ENCODE measurements around the gene ERF. TPM values are rescaled to one million over a fixed set of nuclear protein-coding genes. Genes with fewer than 3 reads are reported as not detected.

The ERF gene
- 10 to 100 TPM; 29.5 to 47.8 TPM for total RNA-seq

DNA sequence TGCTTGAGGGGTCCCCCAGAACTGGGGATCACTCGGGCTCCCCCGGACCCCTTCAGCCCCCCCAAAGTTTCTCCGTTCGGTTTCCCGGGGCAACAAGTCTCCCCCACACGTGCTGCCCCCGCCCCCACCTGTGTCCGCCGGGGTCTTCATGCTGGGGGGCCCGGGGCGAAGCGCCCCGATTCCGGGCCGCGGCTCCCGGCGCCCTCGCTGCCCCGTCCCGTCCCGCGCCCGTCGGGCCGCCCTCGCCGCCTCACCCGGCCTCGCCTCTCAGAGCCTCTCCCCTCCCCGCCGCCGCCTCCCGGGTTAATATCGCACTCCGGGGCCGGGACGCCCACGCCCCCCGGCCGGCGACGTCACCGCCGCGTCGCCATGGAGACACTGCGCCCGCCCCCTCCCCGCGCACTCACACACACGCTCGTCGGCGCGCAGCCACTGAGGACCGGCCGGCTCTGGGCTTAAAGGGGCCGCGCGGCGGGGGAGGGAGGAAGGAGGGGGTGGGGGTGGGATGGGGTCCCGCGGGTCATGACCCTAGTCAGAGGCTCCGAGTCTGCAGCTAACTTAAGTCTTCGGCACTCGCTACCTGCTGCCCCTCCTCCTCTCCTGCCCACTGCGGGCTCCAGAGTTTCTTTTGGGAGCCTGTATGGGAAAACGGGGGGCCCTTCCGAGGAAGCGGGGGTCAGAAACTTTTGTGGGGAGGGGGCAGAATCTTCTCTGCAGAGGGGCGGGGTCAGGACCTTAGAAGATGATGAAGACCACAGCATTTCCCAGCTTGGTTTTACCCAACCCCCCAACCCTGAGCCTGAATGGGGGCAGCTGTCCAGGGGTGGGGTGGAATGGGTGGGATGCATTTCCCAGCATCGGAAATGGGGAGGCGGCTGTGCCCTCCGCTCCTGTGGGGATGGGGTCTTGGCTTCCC is at the start of gene ERF:
Gene ERF, minus strand, starts transcription at position 279 of the 916 bp plus-strand sequence. Its CDS starts 129 bp downstream, at position 150.
- Mint-ChIP-seq H3K4me1 (ENCODE audit: low read depth in 2 of 2) (peaks cover 23 to 25% of the 10 kb centered on the region in 2 donors), H3K9me3 (no peaks in the 10 kb centered on the region), H3K4me3 (peak within 1 kb of the TSS; percentile 72), H3K27me3 (peaks cover 0 to 4% of the 10 kb centered on the region in 2 donors), H3K27ac (peak within 1 kb of the TSS; percentile 34 to 72), H3K36me3 (no peaks in the 10 kb centered on the region)
- DNase-seq (ENCODE audit: low spot score) (peak; percentile 96), ATAC-seq (peak; percentile 89 to 94)

DNA sequence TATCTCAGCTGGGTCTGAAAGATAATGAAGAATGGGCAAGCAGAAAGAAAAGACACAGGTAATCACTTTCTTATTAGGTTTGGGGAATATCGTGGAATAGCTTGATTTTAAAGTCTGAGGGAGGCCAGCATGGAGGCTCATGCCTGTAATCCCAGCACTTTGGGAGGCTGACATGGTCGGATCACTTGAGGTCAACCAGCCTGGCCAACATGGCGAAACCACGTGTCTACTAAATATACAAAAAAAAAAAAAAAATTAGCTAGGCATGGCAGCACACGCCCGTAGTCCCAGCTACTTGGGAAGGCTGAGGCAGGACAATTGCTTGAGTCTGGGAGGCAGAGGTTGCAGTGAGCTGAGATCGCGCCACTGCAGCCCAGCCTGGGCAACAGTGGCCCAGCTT is 48.9 kb upstream of the ERF start:
- Mint-ChIP-seq H3K36me3 (no peaks in the 10 kb centered on the region), H3K4me3 (no peak overlapping the region), H3K9me3 (no peaks in the 10 kb centered on the region), H3K27me3 (peaks cover 0 to 6% of the 10 kb centered on the region in 2 donors), H3K27ac (peak overlapping the region in 1 of 2 donors; percentile 8), H3K4me1 (ENCODE audit: low read depth in 2 of 2) (peaks cover 21 to 22% of the 10 kb centered on the region in 2 donors)
- DNase-seq (ENCODE audit: low spot score) = no peak
- ATAC-seq = no peak

DNA sequence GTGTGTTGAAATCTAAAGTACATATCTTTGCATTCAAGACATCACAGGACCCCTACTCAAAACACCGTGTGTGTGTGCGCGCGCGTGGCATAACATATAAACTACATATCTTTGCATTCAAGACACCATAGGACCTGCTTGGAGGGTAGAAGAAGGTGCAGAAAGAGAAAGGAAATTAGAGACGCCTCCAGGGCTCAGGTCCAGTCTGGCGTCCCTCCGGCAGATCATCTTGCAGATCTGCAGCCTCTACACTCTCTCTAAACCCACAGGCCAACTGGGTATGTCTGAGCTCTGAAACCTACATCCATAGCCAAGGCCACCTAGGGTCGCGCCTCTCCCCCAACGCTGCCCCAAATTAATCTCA is 48.2 kb upstream of the ERF start:
- Mint-ChIP-seq H3K4me1 (ENCODE audit: low read depth in 2 of 2) (peaks cover 21 to 22% of the 10 kb centered on the region in 2 donors), H3K27ac (peak overlapping the region; percentile 39 to 54), H3K36me3 (no peaks in the 10 kb centered on the region), H3K27me3 (peaks cover 0 to 5% of the 10 kb centered on the region in 2 donors), H3K9me3 (no peaks in the 10 kb centered on the region), H3K4me3 (peak overlapping the region; percentile 86)
- no peak for DNase-seq (ENCODE audit: low spot score)
- ATAC-seq = no peak

DNA sequence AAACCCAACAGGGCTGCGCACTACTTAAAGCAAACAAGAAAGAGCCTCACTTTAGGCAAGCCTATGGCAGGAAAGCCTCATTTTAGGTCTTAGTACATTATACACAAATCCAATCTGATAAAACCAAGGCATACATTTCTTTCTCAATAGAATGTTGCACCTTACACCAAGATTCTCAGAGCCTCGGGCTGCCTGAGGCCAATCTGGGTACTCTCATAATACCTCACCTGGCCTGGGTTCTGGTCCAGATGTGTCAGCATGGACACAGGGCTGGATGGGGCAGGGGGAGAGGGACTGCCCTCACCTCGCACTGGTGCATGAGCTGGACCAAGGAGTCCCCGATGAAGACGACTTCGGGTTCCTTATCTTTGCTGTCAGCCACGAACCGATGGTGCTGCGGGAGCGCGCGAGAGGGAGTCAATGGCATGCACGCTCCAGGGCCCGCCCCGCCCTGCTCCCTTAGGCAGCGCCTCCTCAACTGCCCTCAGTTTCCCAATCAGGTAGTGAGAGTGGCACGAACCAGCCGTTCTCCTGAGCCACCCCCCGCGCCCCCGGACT is 46.8 kb upstream of the ERF start, which contains the start of gene PRR19:
Gene PRR19, plus strand, starts transcription at position 487 of the 558 bp plus-strand sequence. CDS start 7,453 bp downstream, outside the sequence.
- ATAC-seq (peak; percentile 16 to 22), DNase-seq (ENCODE audit: low spot score) (peak; percentile 57)
- Mint-ChIP-seq H3K9me3 (no peaks in the 10 kb centered on the region), H3K27ac (peak within 1 kb of the TSS; percentile 39 to 54), H3K4me1 (ENCODE audit: low read depth in 2 of 2) (peaks cover 19 to 22% of the 10 kb centered on the region in 2 donors), H3K36me3 (no peaks in the 10 kb centered on the region), H3K4me3 (peak within 1 kb of the TSS; percentile 86), H3K27me3 (peaks cover 0 to 2% of the 10 kb centered on the region in 2 donors)

DNA sequence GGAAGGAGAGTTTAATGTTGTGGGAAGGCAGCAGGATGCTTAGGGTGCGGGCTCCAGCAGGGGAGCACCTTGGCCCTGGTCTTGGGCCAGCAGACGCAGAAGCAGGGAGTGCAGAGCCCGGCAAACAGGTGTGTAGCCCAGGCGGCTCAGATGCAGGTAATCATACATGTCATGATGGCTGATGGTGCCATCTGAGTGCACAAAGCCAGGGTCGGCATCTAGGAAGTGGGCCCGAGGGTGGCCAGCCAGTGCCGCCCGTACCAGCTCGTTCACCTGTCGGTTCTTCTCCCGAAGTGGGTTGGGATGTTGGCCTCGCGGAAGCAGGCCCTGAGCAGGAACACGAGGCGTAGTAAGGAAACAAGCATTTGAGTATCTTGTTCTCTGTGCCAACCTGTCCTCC is 42.1 kb upstream of the ERF start:
- DNase-seq (ENCODE audit: low spot score) (no peak), ATAC-seq (no peak)
- peaks cover 7 to 9% of the 10 kb centered on the region in 2 donors for H3K4me1 Mint-ChIP-seq (ENCODE audit: low read depth in 2 of 2)
- H3K27me3 Mint-ChIP-seq = no peaks in the 10 kb centered on the region
- H3K4me3 Mint-ChIP-seq = no peak overlapping the region
- H3K36me3 Mint-ChIP-seq = no peaks in the 10 kb centered on the region
- H3K27ac Mint-ChIP-seq = no peak overlapping the region
- no peaks in the 10 kb centered on the region for H3K9me3 Mint-ChIP-seq

DNA sequence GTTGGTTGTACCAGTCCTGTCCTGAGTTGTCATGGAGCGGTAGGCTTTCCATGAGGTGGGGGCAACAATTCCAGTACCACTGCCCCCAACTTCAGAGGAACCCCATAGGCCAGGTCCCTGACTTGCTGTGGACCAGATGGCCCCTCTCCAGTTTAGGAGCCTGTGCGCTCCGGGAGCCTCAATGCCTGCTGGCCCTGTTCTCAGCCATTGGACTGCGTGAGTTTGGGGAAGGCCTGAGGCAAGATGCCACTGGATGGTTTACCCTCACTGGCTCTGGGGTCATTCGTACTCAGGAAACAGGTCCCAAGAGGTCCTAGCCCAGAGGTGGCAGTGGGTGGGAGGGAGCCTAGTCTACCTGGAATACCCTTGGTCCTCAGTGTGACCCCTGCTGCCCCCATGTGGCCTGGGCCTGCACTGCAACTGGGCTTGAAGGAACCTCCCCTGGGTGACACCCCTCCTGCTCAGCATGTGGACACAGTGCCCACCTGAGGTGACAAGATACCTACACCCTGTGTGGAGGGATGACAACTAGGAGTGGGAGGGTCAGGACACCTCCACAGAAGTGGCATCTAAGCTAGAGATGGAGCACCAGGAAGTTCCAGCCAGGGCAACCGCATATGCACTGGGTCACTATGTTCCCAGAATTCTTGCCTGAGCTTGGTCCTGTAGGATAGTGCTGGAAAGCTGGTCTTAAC is 41.0 kb upstream of the ERF start:
- peak; percentile 73 to 83 for ATAC-seq
- Mint-ChIP-seq H3K4me1 (ENCODE audit: low read depth in 2 of 2) (peaks cover 6 to 13% of the 10 kb centered on the region in 2 donors), H3K4me3 (no peak overlapping the region), H3K27me3 (no peaks in the 10 kb centered on the region), H3K36me3 (peaks cover 7% of the 10 kb centered on the region), H3K9me3 (no peaks in the 10 kb centered on the region), H3K27ac (no peak overlapping the region)
- DNase-seq (ENCODE audit: low spot score) = peak; percentile 87

DNA sequence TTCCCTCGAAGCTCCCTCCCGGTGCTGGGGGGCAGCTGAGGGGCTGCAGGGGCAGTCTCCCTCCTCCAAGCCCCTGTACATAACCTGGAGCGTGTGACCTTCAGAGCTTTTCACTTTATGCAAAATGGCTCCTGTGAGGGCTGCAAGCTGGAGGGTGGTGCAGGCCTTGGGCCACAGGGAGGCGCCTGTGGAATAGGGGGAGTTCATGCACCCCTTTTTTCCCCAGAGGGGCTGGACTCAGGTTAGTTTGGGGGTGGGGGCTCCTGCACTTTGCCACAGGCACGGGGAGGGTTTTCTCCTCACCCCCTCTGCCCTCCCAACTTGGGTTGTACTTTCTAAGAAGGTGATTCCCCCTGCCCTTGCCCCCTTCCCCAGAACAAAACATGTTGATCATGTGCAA is 40.4 kb upstream of the ERF start:
- no peak for DNase-seq (ENCODE audit: low spot score)
- H3K4me1 Mint-ChIP-seq (ENCODE audit: low read depth in 2 of 2) = peaks cover 6 to 13% of the 10 kb centered on the region in 2 donors
- no peak overlapping the region for H3K27ac Mint-ChIP-seq
- no peaks in the 10 kb centered on the region for H3K9me3 Mint-ChIP-seq
- H3K36me3 Mint-ChIP-seq = peaks cover 7% of the 10 kb centered on the region
- no peaks in the 10 kb centered on the region for H3K27me3 Mint-ChIP-seq
- H3K4me3 Mint-ChIP-seq = no peak overlapping the region
- no peak for ATAC-seq

DNA sequence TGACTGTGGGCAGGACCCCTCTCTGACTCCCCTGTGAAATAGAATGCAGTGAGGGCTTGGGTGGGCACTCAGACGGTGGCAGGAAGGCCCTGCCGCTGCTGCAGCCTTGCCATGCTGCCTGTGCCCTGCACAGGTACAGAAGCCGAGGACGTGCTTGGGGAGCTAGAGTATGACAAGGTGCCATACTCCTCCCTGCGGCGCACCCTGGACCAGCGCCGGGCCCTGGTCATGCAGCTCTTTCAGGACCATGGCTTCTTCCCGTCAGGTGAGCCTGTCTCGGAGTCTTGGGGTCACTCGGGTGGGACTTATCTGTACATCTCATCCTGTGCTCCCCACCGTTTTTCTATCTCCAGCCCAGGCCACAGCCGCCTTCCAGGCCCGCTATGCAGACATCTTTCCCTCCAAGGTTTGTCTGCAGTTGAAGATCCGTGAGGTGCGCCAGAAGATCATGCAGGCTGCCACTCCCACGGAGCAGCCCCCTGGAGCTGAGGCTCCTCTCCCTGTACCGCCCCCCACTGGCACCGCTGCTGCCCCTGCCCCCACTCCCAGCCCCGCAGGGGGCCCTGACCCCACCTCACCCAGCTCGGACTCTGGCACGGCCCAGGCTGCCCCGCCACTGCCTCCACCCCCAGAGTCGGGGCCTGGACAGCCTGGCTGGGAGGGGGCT is 39.7 kb upstream of the ERF start:
- no peak overlapping the region for H3K4me3 Mint-ChIP-seq
- H3K9me3 Mint-ChIP-seq = no peaks in the 10 kb centered on the region
- no peak for ATAC-seq
- DNase-seq (ENCODE audit: low spot score) = no peak
- H3K27ac Mint-ChIP-seq = no peak overlapping the region
- no peaks in the 10 kb centered on the region for H3K27me3 Mint-ChIP-seq
- peaks cover 7% of the 10 kb centered on the region for H3K36me3 Mint-ChIP-seq
- H3K4me1 Mint-ChIP-seq (ENCODE audit: low read depth in 2 of 2) = peaks cover 6 to 13% of the 10 kb centered on the region in 2 donors

DNA sequence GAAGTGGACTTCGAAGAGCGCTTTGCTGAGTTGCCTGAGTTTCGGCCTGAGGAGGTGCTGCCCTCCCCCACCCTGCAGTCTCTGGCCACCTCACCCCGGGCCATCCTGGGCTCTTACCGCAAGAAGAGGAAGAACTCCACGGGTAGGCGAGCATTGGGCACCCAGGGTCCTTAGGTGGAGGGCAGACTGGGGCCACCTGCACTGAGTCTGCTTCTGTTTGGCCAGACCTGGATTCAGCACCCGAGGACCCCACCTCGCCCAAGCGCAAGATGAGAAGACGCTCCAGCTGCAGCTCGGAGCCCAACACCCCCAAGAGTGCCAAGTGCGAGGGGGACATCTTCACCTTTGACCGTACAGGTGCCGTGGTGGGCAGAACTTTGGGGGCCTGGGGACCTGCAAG is 39.0 kb upstream of the ERF start:
- ATAC-seq (no peak), DNase-seq (ENCODE audit: low spot score) (no peak)
- Mint-ChIP-seq H3K36me3 (peaks cover 7% of the 10 kb centered on the region), H3K27me3 (no peaks in the 10 kb centered on the region), H3K9me3 (no peaks in the 10 kb centered on the region), H3K4me1 (ENCODE audit: low read depth in 2 of 2) (peaks cover 6 to 13% of the 10 kb centered on the region in 2 donors), H3K27ac (no peak overlapping the region), H3K4me3 (no peak overlapping the region)

DNA sequence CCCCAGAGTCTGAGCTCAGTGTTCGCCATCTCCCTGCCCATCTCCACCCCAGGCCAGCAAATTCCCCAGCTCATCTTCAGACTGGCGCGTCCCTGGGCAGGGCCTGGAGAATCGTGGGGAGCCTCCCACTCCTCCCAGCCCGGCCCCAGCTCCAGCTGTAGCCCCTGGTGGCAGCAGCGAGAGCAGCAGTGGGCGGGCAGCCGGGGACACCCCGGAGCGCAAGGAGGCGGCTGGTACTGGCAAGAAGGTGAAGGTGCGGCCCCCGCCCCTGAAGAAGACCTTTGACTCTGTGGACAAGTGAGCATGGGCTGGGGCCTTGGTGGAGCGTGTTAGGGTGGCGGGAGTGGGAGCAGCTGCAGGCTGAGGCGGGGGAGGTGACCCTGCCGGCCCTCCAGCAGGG is 38.6 kb upstream of the ERF start:
- no peak overlapping the region for H3K27ac Mint-ChIP-seq
- H3K27me3 Mint-ChIP-seq = no peaks in the 10 kb centered on the region
- H3K9me3 Mint-ChIP-seq = no peaks in the 10 kb centered on the region
- no peak overlapping the region for H3K4me3 Mint-ChIP-seq
- peaks cover 6 to 13% of the 10 kb centered on the region in 2 donors for H3K4me1 Mint-ChIP-seq (ENCODE audit: low read depth in 2 of 2)
- DNase-seq (ENCODE audit: low spot score) (no peak), ATAC-seq (no peak)
- peaks cover 7% of the 10 kb centered on the region for H3K36me3 Mint-ChIP-seq

DNA sequence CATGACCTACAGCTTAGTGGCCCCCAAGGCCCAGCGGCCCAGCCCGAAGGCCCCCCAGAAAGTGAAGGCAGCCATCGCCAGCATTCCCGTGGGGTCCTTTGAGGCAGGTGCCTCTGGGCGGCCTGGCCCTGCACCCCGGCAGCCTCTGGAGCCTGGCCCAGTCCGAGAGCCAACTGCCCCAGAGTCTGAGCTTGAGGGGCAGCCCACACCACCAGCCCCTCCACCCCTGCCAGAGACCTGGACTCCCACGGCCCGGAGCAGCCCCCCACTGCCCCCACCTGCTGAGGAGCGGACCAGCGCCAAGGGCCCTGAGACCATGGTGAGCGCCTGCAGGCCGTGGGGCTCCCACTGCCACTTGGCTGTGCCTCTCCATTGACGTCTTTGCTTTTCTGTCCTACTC is 38.0 kb upstream of the ERF start:
- ATAC-seq (no peak), DNase-seq (ENCODE audit: low spot score) (no peak)
- Mint-ChIP-seq H3K4me1 (ENCODE audit: low read depth in 2 of 2) (peaks cover 6 to 13% of the 10 kb centered on the region in 2 donors), H3K4me3 (no peak overlapping the region), H3K27me3 (no peaks in the 10 kb centered on the region), H3K27ac (no peak overlapping the region), H3K9me3 (no peaks in the 10 kb centered on the region), H3K36me3 (peaks cover 7% of the 10 kb centered on the region)

DNA sequence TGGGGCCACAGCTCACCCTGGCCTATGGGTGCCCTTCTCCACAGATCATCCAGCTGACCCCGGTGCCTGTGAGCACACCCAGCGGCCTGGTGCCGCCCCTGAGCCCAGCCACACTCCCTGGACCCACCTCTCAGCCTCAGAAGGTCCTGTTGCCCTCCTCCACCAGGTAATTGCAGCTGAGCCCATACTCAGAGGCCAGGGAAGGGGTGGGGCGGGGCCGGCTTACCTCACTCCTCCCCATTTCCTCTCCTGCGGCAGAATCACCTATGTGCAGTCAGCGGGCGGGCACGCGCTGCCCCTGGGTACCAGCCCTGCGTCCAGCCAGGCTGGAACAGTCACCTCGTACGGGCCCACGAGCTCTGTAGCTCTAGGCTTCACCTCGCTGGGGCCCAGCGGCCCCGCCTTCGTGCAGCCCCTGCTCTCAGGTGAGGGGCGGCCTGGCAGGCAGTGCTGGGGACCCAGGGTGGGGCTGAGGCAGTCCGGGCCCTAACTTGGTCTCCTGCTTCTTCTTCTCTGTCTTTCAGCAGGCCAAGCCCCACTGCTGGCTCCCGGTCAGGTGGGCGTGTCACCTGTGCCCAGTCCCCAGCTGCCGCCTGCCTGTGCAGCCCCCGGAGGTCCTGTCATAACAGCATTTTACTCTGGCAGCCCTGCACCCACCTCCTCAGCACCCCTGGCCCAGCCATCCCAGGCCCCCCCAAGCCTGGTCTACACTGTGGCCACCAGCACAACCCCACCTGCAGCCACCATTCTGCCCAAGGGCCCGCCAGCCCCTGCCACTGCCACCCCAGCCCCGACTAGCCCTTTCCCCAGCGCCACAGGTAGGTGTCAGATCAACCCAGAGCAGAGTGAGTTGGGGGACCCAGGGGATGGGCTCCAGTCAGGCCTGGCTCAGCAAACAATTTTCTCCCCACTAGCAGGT is 37.4 kb upstream of the ERF start:
- DNase-seq (ENCODE audit: low spot score) (no peak), ATAC-seq (no peak)
- peaks cover 7% of the 10 kb centered on the region for H3K36me3 Mint-ChIP-seq
- peak overlapping the region; percentile 12 to 40 for H3K27ac Mint-ChIP-seq
- H3K9me3 Mint-ChIP-seq = no peaks in the 10 kb centered on the region
- H3K4me1 Mint-ChIP-seq (ENCODE audit: low read depth in 2 of 2) = peaks cover 6 to 13% of the 10 kb centered on the region in 2 donors
- no peaks in the 10 kb centered on the region for H3K27me3 Mint-ChIP-seq
- H3K4me3 Mint-ChIP-seq = no peak overlapping the region

Measured in natural killer cell treated with Interleukin-12 subunit alpha and Interleukin-12 subunit beta and Interleukin-15 and Interleukin-18, amount 100 ng/mL, for 72 hours (primary cell).